ENCODE measurements around the gene PCDHB10.
"Not testable (repeated sequence)": the region's sequence is repeated elsewhere in the genome, so short reads cannot be mapped to it uniquely, and the experiment has no call there.

Gene PCDHB10

GRCh38 chr5:141188682-141189081 is 3.5 kb upstream of the PCDHB10 start:
- DNase-seq, result not testable (repeated sequence)

GRCh38 chr5:141189131-141189530 is 3.0 kb upstream of the PCDHB10 start:
- not testable (repeated sequence) for DNase-seq

- DNase-seq, result not testable (repeated sequence)
Measured at GRCh38 chr5:141194332-141194731, 2.2 kb downstream of the PCDHB10 start.

- no peak for DNase-seq
Measured at GRCh38 chr5:141196363-141196762, 4.2 kb downstream of the PCDHB10 start.

- no peak for DNase-seq
Measured at GRCh38 chr5:141199359-141200235, 7.4 kb downstream of the PCDHB10 start, which contains the start of gene PCDHB11. Gene PCDHB11 (plus strand): TSS chr5:141199627. CDS start chr5:141199775, 148 bp downstream.

- not testable (repeated sequence) for DNase-seq
Measured at GRCh38 chr5:141201126-141201525, 9.0 kb downstream of the PCDHB10 start.

GRCh38 chr5:141201646-141202045 is 9.5 kb downstream of the PCDHB10 start:
- not testable (repeated sequence) for DNase-seq

GRCh38 chr5:141208478-141208877 is 16.3 kb downstream of the PCDHB10 start, which contains the start of gene PCDHB12:
Gene PCDHB12 (plus strand): TSS chr5:141208719. CDS start chr5:141208908, 189 bp downstream.
- no peak for DNase-seq

GRCh38 chr5:141210281-141210680 is 18.1 kb downstream of the PCDHB10 start:
- not testable (repeated sequence) for DNase-seq

GRCh38 chr5:141210849-141211248 is 18.7 kb downstream of the PCDHB10 start:
- not testable (repeated sequence) for DNase-seq

GRCh38 chr5:141213656-141214339 is 21.6 kb downstream of the PCDHB10 start, which contains the start of gene PCDHB13:
Gene PCDHB13 (plus strand): TSS chr5:141213919. CDS start chr5:141214124, 205 bp downstream.
- DNase-seq, result peak; percentile 5

GRCh38 chr5:141214583-141214982 is 22.4 kb downstream of the PCDHB10 start:
- not testable (repeated sequence) for DNase-seq

GRCh38 chr5:141215504-141215903 is 23.4 kb downstream of the PCDHB10 start:
- not testable (repeated sequence) for DNase-seq

- not testable (repeated sequence) for DNase-seq
Measured at GRCh38 chr5:141216035-141216434, 23.9 kb downstream of the PCDHB10 start.

- DNase-seq, result no peak
Measured at GRCh38 chr5:141223112-141223783, 31.1 kb downstream of the PCDHB10 start, which contains the start of gene PCDHB14. Gene PCDHB14 (plus strand): TSS chr5:141223343. CDS start chr5:141223506, 163 bp downstream.

GRCh38 chr5:141224844-141225243 is 32.7 kb downstream of the PCDHB10 start:
- not testable (repeated sequence) for DNase-seq

- DNase-seq, result not testable (repeated sequence)
Measured at GRCh38 chr5:141225421-141225820, 33.3 kb downstream of the PCDHB10 start.

- DNase-seq, result no peak
Measured at GRCh38 chr5:141234109-141234667, 42.0 kb downstream of the PCDHB10 start.

GRCh38 chr5:141235922-141236321 is 43.8 kb downstream of the PCDHB10 start:
- not testable (repeated sequence) for DNase-seq

- no peak for DNase-seq
Measured at GRCh38 chr5:141236516-141237313, 44.6 kb downstream of the PCDHB10 start.

- no peak for DNase-seq
Measured at GRCh38 chr5:141241496-141241895, 49.3 kb downstream of the PCDHB10 start.
